ENCODE results near the gene TTC34.
"Not testable (repeated sequence)": the region's sequence is repeated elsewhere in the genome, so short reads cannot be mapped to it uniquely, and the experiment has no call there.

TTC34 gene

GRCh38 chr1:2775333-2775732 lies 26.2 kb downstream of the TTC34 start:
- peak; percentile 38 for DNase-seq (ENCODE audit: low spot score)

- DNase-seq (ENCODE audit: low spot score), result not testable (repeated sequence)
These were observed 33.4 kb downstream of the TTC34 start for GRCh38 chr1:2768052-2768451.

- DNase-seq (ENCODE audit: low spot score), result not testable (repeated sequence)
These were observed 42.1 kb downstream of the TTC34 start for GRCh38 chr1:2759433-2759832.

GRCh38 chr1:2757519-2757918 lies 44.0 kb downstream of the TTC34 start:
- DNase-seq (ENCODE audit: low spot score), result not testable (repeated sequence)

- DNase-seq (ENCODE audit: low spot score), result not testable (repeated sequence)
These were observed 46.1 kb downstream of the TTC34 start for GRCh38 chr1:2755426-2755825.

- not testable (repeated sequence) for DNase-seq (ENCODE audit: low spot score)
These were observed 46.9 kb downstream of the TTC34 start for GRCh38 chr1:2754597-2754996.

GRCh38 chr1:2752503-2752902 lies 49.0 kb downstream of the TTC34 start:
- not testable (repeated sequence) for DNase-seq (ENCODE audit: low spot score)

GRCh38 chr1:2751866-2752265 lies 49.6 kb downstream of the TTC34 start:
- not testable (repeated sequence) for DNase-seq (ENCODE audit: low spot score)

GRCh38 chr1:2750766-2751730 lies 50.4 kb downstream of the TTC34 start:
- not testable (repeated sequence) for DNase-seq (ENCODE audit: low spot score)

- not testable (repeated sequence) for DNase-seq (ENCODE audit: low spot score)
These were observed 51.3 kb downstream of the TTC34 start for GRCh38 chr1:2750041-2750680.

GRCh38 chr1:2748626-2749025 lies 52.9 kb downstream of the TTC34 start:
- DNase-seq (ENCODE audit: low spot score), result not testable (repeated sequence)

GRCh38 chr1:2694796-2695195 lies 106.7 kb downstream of the TTC34 start:
- not testable (repeated sequence) for DNase-seq (ENCODE audit: low spot score)

GRCh38 chr1:2690180-2690579 lies 111.3 kb downstream of the TTC34 start:
- not testable (repeated sequence) for DNase-seq (ENCODE audit: low spot score)

GRCh38 chr1:2688336-2688665 lies 113.2 kb downstream of the TTC34 start:
- not testable (repeated sequence) for DNase-seq (ENCODE audit: low spot score)

GRCh38 chr1:2687638-2688335 lies 113.7 kb downstream of the TTC34 start:
- not testable (repeated sequence) for DNase-seq (ENCODE audit: low spot score)

GRCh38 chr1:2687174-2687591 lies 114.3 kb downstream of the TTC34 start:
- not testable (repeated sequence) for DNase-seq (ENCODE audit: low spot score)

GRCh38 chr1:2686091-2686863 lies 115.2 kb downstream of the TTC34 start:
- DNase-seq (ENCODE audit: low spot score), result not testable (repeated sequence)

GRCh38 chr1:2685671-2686070 lies 115.8 kb downstream of the TTC34 start:
- DNase-seq (ENCODE audit: low spot score), result not testable (repeated sequence)

- not testable (repeated sequence) for DNase-seq (ENCODE audit: low spot score)
These were observed 116.6 kb downstream of the TTC34 start for GRCh38 chr1:2684878-2685277.

- not testable (repeated sequence) for DNase-seq (ENCODE audit: low spot score)
These were observed 117.5 kb downstream of the TTC34 start for GRCh38 chr1:2684000-2684399.

GRCh38 chr1:2683321-2683741 lies 118.2 kb downstream of the TTC34 start:
- not testable (repeated sequence) for DNase-seq (ENCODE audit: low spot score)

Data from ecto neural progenitor cell (in vitro differentiated cells).